ENCODE data around the gene ZNF436.

ZNF436 gene

GRCh38 chr1:23331713-23332112, 37.9 kb downstream of the ZNF436 start:
- no peak for TF ChIP-seq SIN3A (IDR thresholded peaks at IDR 0.05; ENCODE audit: borderline replicate concordance, insufficient read depth, low read length)
- TF ChIP-seq POLR2AphosphoS5 (IDR thresholded peaks at IDR 0.05; ENCODE audit: low read depth, low read length), result no peak
- no peak for TF ChIP-seq REST (IDR thresholded peaks at IDR 0.05; ENCODE audit: insufficient read depth in 1 of 2, low read depth in 2 of 2, low read length in 2 of 2)
- TF ChIP-seq FOXP2 (optimal IDR thresholded peaks at IDR 0.05; ENCODE audit: borderline replicate concordance, extremely low read depth, extremely low read length, insufficient read depth), result no peak
- TF ChIP-seq TAF1 (IDR thresholded peaks at IDR 0.05; ENCODE audit: borderline replicate concordance, insufficient read depth, low read length), result no peak

- no peak for TF ChIP-seq REST (IDR thresholded peaks at IDR 0.05; ENCODE audit: insufficient read depth in 1 of 2, low read depth in 2 of 2, low read length in 2 of 2)
- no peak for TF ChIP-seq SIN3A (IDR thresholded peaks at IDR 0.05; ENCODE audit: borderline replicate concordance, insufficient read depth, low read length)
- TF ChIP-seq FOXP2 (optimal IDR thresholded peaks at IDR 0.05; ENCODE audit: borderline replicate concordance, extremely low read depth, extremely low read length, insufficient read depth), result no peak
- TF ChIP-seq POLR2AphosphoS5 (IDR thresholded peaks at IDR 0.05; ENCODE audit: low read depth, low read length), result no peak
- TF ChIP-seq TAF1 (IDR thresholded peaks at IDR 0.05; ENCODE audit: borderline replicate concordance, insufficient read depth, low read length), result no peak
Measured at GRCh38 chr1:23330846-23331245, 38.8 kb downstream of the ZNF436 start.

- TF ChIP-seq FOXP2 (optimal IDR thresholded peaks at IDR 0.05; ENCODE audit: borderline replicate concordance, extremely low read depth, extremely low read length, insufficient read depth) (no peak), REST (IDR thresholded peaks at IDR 0.05; ENCODE audit: insufficient read depth in 1 of 2, low read depth in 2 of 2, low read length in 2 of 2) (no peak), POLR2AphosphoS5 (IDR thresholded peaks at IDR 0.05; ENCODE audit: low read depth, low read length) (no peak), TAF1 (IDR thresholded peaks at IDR 0.05; ENCODE audit: borderline replicate concordance, insufficient read depth, low read length) (no peak), SIN3A (IDR thresholded peaks at IDR 0.05; ENCODE audit: borderline replicate concordance, insufficient read depth, low read length) (no peak)
Measured at GRCh38 chr1:23325393-23325792, 44.2 kb downstream of the ZNF436 start.

DNA sequence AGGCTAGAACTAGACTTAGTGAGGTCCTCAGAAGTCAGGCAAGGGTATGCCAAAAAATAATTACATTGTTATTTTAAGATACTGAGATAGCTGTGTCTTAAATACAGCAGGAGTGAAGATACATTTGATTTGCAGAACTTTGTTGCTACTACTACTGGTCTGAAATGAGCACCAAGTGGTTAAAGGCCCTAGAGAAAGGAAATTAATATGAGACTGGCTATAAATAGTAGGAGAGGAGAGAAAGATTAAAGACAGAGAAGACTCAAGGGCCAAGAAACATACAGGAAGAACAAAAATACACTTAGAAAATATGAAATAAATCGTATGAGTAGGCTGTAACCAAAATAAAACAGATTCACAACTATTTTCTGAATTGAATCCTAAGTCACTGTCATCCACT, 46.9 kb downstream of the ZNF436 start:
- TF ChIP-seq POLR2AphosphoS5 (IDR thresholded peaks at IDR 0.05; ENCODE audit: low read depth, low read length) (no peak), TAF1 (IDR thresholded peaks at IDR 0.05; ENCODE audit: borderline replicate concordance, insufficient read depth, low read length) (no peak), FOXP2 (optimal IDR thresholded peaks at IDR 0.05; ENCODE audit: borderline replicate concordance, extremely low read depth, extremely low read length, insufficient read depth) (no peak), REST (IDR thresholded peaks at IDR 0.05; ENCODE audit: insufficient read depth in 1 of 2, low read depth in 2 of 2, low read length in 2 of 2) (no peak), SIN3A (IDR thresholded peaks at IDR 0.05; ENCODE audit: borderline replicate concordance, insufficient read depth, low read length) (no peak)
